HG03103 (cell line): ENCODE data around the gene TBC1D14.
"Not testable (repeated sequence)": the region's sequence is repeated elsewhere in the genome, so short reads cannot be mapped to it uniquely, and the experiment has no call there.

Experiments used
- ATAC-seq: cut with Tn5 transposase; IDR thresholded peaks from one replicate; pipeline ENCODE4 v1.9.1; 2021; ENCODE audit warnings: low read depth; ENCODE audit not compliant: unreplicated experiment

The TBC1D14 gene

GRCh38 chr4:6890358-6890757 lies 19.3 kb upstream of the TBC1D14 start:
- no peak for ATAC-seq

- ATAC-seq, result not testable (repeated sequence)
Observed at GRCh38 chr4:6890971-6891370, 18.7 kb upstream of the TBC1D14 start.

- no peak for ATAC-seq
Observed at GRCh38 chr4:6891436-6892170, 18.0 kb upstream of the TBC1D14 start.

- no peak for ATAC-seq
Observed at GRCh38 chr4:6892190-6892908, 17.3 kb upstream of the TBC1D14 start.

- no peak for ATAC-seq
Observed at GRCh38 chr4:6892909-6893202, 16.8 kb upstream of the TBC1D14 start.

GRCh38 chr4:6893449-6894085 lies 16.1 kb upstream of the TBC1D14 start:
- no peak for ATAC-seq

GRCh38 chr4:6894086-6894478 lies 15.5 kb upstream of the TBC1D14 start:
- ATAC-seq, result no peak

- no peak for ATAC-seq
Observed at GRCh38 chr4:6894528-6895498, 14.8 kb upstream of the TBC1D14 start.

- no peak for ATAC-seq
Observed at GRCh38 chr4:6896035-6896434, 13.6 kb upstream of the TBC1D14 start.

- no peak for ATAC-seq
Observed at GRCh38 chr4:6898763-6899162, 10.9 kb upstream of the TBC1D14 start.

GRCh38 chr4:6900181-6900812 lies 9.3 kb upstream of the TBC1D14 start:
- ATAC-seq, result no peak

- ATAC-seq, result no peak
Observed at GRCh38 chr4:6900956-6901355, 8.7 kb upstream of the TBC1D14 start.

GRCh38 chr4:6901669-6902317 lies 7.8 kb upstream of the TBC1D14 start:
- no peak for ATAC-seq

GRCh38 chr4:6902318-6903042 lies 7.1 kb upstream of the TBC1D14 start:
- ATAC-seq, result no peak

- no peak for ATAC-seq
Observed at GRCh38 chr4:6905516-6906445, 3.8 kb upstream of the TBC1D14 start.

GRCh38 chr4:6906486-6906885 lies 3.1 kb upstream of the TBC1D14 start:
- not testable (repeated sequence) for ATAC-seq

- no peak for ATAC-seq
Observed at GRCh38 chr4:6907658-6908191, 1.9 kb upstream of the TBC1D14 start.
